SK-N-SH (cell line): ENCODE results near the gene ORC6. TPM values are rescaled to one million over a fixed set of nuclear protein-coding genes. Genes with fewer than 3 reads are reported as not detected.

ENCODE experiments used
- CTCF ChIA-PET: fragments of 300-600, 350-600 bp; formaldehyde crosslinking; extraction: SDS; loops from one replicate; lab custom pipeline; 2021; lab: Yijun Ruan, JAX
- POLR2A ChIA-PET: fragments of 350-600 bp; sonication (Branson Sonifier 250); formaldehyde crosslinking; extraction: SDS; loops from one replicate; lab custom pipeline; 2020; ENCODE audit warnings: antibody characterized with exemption, inconsistent platforms; lab: Yijun Ruan, JAX
- DNase-seq: peaks from one replicate; pipeline ENCODE4 v3.0.0; 2012
- H2AFZ ChIP-seq: fragments of 200-600 bp; sonication (generic); 2 replicates; pipeline ENCODE4 v1.8.1; 2016; ENCODE audit warnings: antibody characterized with exemption, mild to moderate bottlenecking, low read depth
- H3F3A ChIP-seq: fragments of 200-600 bp; sonication (generic); replicated peaks from 2 replicates; pipeline ENCODE3; 2016; ENCODE audit warnings: antibody characterized with exemption, mild to moderate bottlenecking; ENCODE audit not compliant: insufficient read depth
- H3K27ac ChIP-seq, 2 experiments: fragments of 200-500 bp in 1 of 2; fragments of 200-600 bp in 1 of 2; sonication (Bioruptor generic) in 1 of 2; sonication (generic), shearing (Covaris generic) in 1 of 2; 2 replicates each; pipeline versions ENCODE4 v1.5.1 to v1.6.1; 2014 to 2016; ENCODE audit warnings: low read depth in 2 of 2, inconsistent platforms in 1 of 2, low read length in 1 of 2, mild to moderate bottlenecking in 1 of 2, mixed read lengths in 1 of 2
- H3K27me3 ChIP-seq: fragments of 200-600 bp; sonication (generic), shearing (Covaris generic); 2 replicates; pipeline ENCODE4 v1.6.1; 2016; ENCODE audit warnings: mixed run types; ENCODE audit not compliant: insufficient read depth
- H3K36me3 ChIP-seq, 2 experiments: fragments of 200-500 bp in 1 of 2; fragments of 200-600 bp in 1 of 2; sonication (Bioruptor generic) in 1 of 2; sonication (generic) in 1 of 2; replicated peaks in 1 of 2; 2 replicates each; pipeline versions ENCODE3 to v1.5.1; 2014 to 2016; ENCODE audit warnings: low read length in 1 of 2, mild to moderate bottlenecking in 1 of 2; ENCODE audit not compliant: insufficient read depth in 2 of 2, control insufficient read depth in 1 of 2
- H3K4me1 ChIP-seq, 2 experiments: fragments of 200-500 bp in 1 of 2; fragments of 200-600 bp in 1 of 2; sonication (Bioruptor generic) in 1 of 2; sonication (generic), shearing (Covaris generic) in 1 of 2; 2 replicates each; pipeline versions ENCODE4 v1.5.1 to v1.6.1; 2014 to 2016; ENCODE audit warnings: low read depth in 1 of 2, low read length in 1 of 2, mixed run types in 1 of 2; ENCODE audit not compliant: insufficient read depth in 2 of 2, control insufficient read depth in 1 of 2
- H3K4me2 ChIP-seq: fragments of 200-600 bp; sonication (generic), shearing (Covaris generic); 2 replicates; pipeline ENCODE4 v1.6.1; 2017; ENCODE audit warnings: mixed run types
- H3K4me3 ChIP-seq, 2 experiments: fragments of 200-500 bp in 1 of 2; fragments of 200-600 bp in 1 of 2; sonication (Bioruptor generic) in 1 of 2; sonication (generic), shearing (Covaris generic) in 1 of 2; 2 replicates each; pipeline versions ENCODE4 v1.5.1 to v1.8.1; 2014 to 2016; ENCODE audit warnings: low read depth in 2 of 2, inconsistent platforms in 1 of 2, low read length in 1 of 2, mild to moderate bottlenecking in 1 of 2, mixed read lengths in 1 of 2, moderate library complexity in 1 of 2
- H3K79me2 ChIP-seq: fragments of 200-600 bp; sonication (generic); 2 replicates; pipeline ENCODE4 v1.8.1; 2017; ENCODE audit warnings: mild to moderate bottlenecking; ENCODE audit not compliant: insufficient read depth
- H3K9ac ChIP-seq: fragments of 200-600 bp; sonication (generic); 2 replicates; pipeline ENCODE4 v1.6.1; 2017; ENCODE audit warnings: mixed run types
- H3K9me2 ChIP-seq: fragments of 200-600 bp; sonication (generic); 2 replicates; pipeline ENCODE4 v1.6.1; 2017; ENCODE audit warnings: mixed run types
- H3K9me3 ChIP-seq: fragments of 200-600 bp; sonication (generic); 2 replicates; pipeline ENCODE4 v1.6.1; 2017; ENCODE audit warnings: mixed run types, mild to moderate bottlenecking, moderate library complexity
- H4K20me1 ChIP-seq: fragments of 200-600 bp; sonication (generic); 2 replicates; pipeline ENCODE4 v1.6.1; 2017; ENCODE audit warnings: mild to moderate bottlenecking, mixed run types; ENCODE audit not compliant: insufficient read depth
- CTCF ChIP-seq: fragments of 200-600 bp; sonication (generic); IDR thresholded peaks from 2 replicates; pipeline ENCODE4 v1.6.1; 2017; ENCODE audit warnings: antibody characterized with exemption, mild to moderate bottlenecking, moderate library complexity
- ELF1 ChIP-seq: IDR thresholded peaks from 2 replicates; pipeline ENCODE4 v1.4.0; 2012
- EP300 ChIP-seq, 2 experiments: IDR thresholded peaks; 2 replicates each; pipeline versions ENCODE4 v1.4.0 to v1.6.1; 2012; ENCODE audit warnings: borderline replicate concordance in 1 of 2, low read depth in 1 of 2, low read length in 1 of 2
- FOXJ3 ChIP-seq: sonication (generic); formaldehyde crosslinking; IDR thresholded peaks from 2 replicates; pipeline ENCODE4 v1.5.1; 2020; ENCODE audit warnings: mild to moderate bottlenecking, missing genetic modification reagents
- GATA2 ChIP-seq: sonication (generic); formaldehyde crosslinking; IDR thresholded peaks from 2 replicates; pipeline ENCODE4 v1.5.0; 2020; ENCODE audit warnings: mild to moderate bottlenecking, missing genetic modification reagents
- IRF3 ChIP-seq: fragments of 150-350 bp; IDR thresholded peaks from 2 replicates; pipeline ENCODE4 v1.6.1; 2016; ENCODE audit warnings: mild to moderate bottlenecking, low read depth, low read length
- MAX ChIP-seq: IDR thresholded peaks from 2 replicates; pipeline ENCODE4 v1.4.0; 2012; ENCODE audit warnings: low read depth
- MEF2A ChIP-seq: IDR thresholded peaks from 2 replicates; pipeline ENCODE4 v1.4.0; 2012; ENCODE audit warnings: low read depth, borderline replicate concordance
- NFIC ChIP-seq: IDR thresholded peaks from 2 replicates; pipeline ENCODE4 v1.4.0; 2012; ENCODE audit warnings: borderline replicate concordance
- NRF1 ChIP-seq: IDR thresholded peaks from 2 replicates; pipeline ENCODE4 v1.6.1; 2012; ENCODE audit warnings: low read depth, mild to moderate bottlenecking, low read length
- REST ChIP-seq: IDR thresholded peaks from 2 replicates; pipeline ENCODE4 v1.6.1; 2012; ENCODE audit warnings: mild to moderate bottlenecking, low read depth, low read length, moderate library complexity
- RFX5 ChIP-seq: IDR thresholded peaks from 2 replicates; pipeline ENCODE4 v1.6.1; 2012; ENCODE audit warnings: mild to moderate bottlenecking, improper control_type of control experiment, low read length
- SIN3A ChIP-seq: IDR thresholded peaks from 2 replicates; pipeline ENCODE4 v1.6.1; 2012; ENCODE audit warnings: low read depth, mild to moderate bottlenecking, low read length, moderate library complexity, borderline replicate concordance
- TCF12 ChIP-seq: IDR thresholded peaks from 2 replicates; pipeline ENCODE4 v1.4.0; 2012
- TEAD4 ChIP-seq: IDR thresholded peaks from 2 replicates; pipeline ENCODE4 v1.4.0; 2012; ENCODE audit warnings: mild to moderate bottlenecking, borderline replicate concordance; ENCODE audit not compliant: insufficient read depth
- YY1 ChIP-seq: IDR thresholded peaks from 2 replicates; pipeline ENCODE4 v1.4.0; 2012; ENCODE audit warnings: low read depth, mild to moderate bottlenecking
- WGBS: methylation state at CpG from one replicate; pipeline ENCODE4 v1.1.6; 2017; ENCODE audit warnings: low lambda C conversion rate; 5-methylcytosine and 5-hydroxymethylcytosine counted together
- polyA plus RNA-seq, 3 experiments: library from polyadenylated mRNA; depleted of rRNA; stranded (reverse); fragments of >200 nt; gene quantifications; 2 replicates each; pipeline ENCODE4 v1.2.3, GENCODE V29; 2012

Gene ORC6
- polyA plus RNA-seq, 1 of the 3 experiments (the other 2 are of a cell fraction), result 17.4 TPM

GRCh38 chr16:46687486-46687885, 2.0 kb upstream of the ORC6 start:
- no peaks in the 10 kb centered on the region for H3K36me3 ChIP-seq
- peaks cover 13% of the 10 kb centered on the region for H3F3A ChIP-seq
- TF ChIP-seq NRF1, result no peak
- no peak for TF ChIP-seq CTCF
- TF ChIP-seq TEAD4, result no peak
- TF ChIP-seq IRF3, result no peak
- TF ChIP-seq ELF1, result no peak
- no peak for TF ChIP-seq YY1
- TF ChIP-seq FOXJ3, result no peak
- no peak for TF ChIP-seq MEF2A
- TF ChIP-seq SIN3A, result no peak
- TF ChIP-seq EP300 (IDR thresholded peaks at IDR 0.05; ENCODE audit: borderline replicate concordance in 1 of 2, low read depth in 1 of 2, low read length in 1 of 2), result no peak
- TF ChIP-seq REST, result no peak
- TF ChIP-seq RFX5, result no peak
- TF ChIP-seq GATA2, result no peak
- TF ChIP-seq TCF12, result no peak
- TF ChIP-seq NFIC, result no peak
- TF ChIP-seq MAX, result no peak
- DNase-seq, result no peak
- no peak overlapping the region for H2AFZ ChIP-seq
- H3K4me1 ChIP-seq, result peaks cover 18% of the 10 kb centered on the region in 2 experiments
- no peaks in the 10 kb centered on the region for H3K27me3 ChIP-seq
- no peak overlapping the region for H3K27ac ChIP-seq
- POLR2A ChIA-PET, result interaction anchor here (0.6 kb wide), 1 partner anchor 106 kb away, joined by 3 read pairs; no protein-coding TSS in a partner anchor
- H4K20me1 ChIP-seq, result peaks cover 68% of the 10 kb centered on the region
- H3K9me3 ChIP-seq, result no peaks in the 10 kb centered on the region
- CTCF ChIA-PET, result interaction anchor here (1.6 kb wide), 2 partner anchors 12 to 14 kb away, joined by 4 to 8 read pairs; no protein-coding TSS in a partner anchor
- H3K4me3 ChIP-seq, result peak overlapping the region; percentile 69 to 83; a peak in 3 of 4 replicates
- H3K9me2 ChIP-seq, result no peaks in the 10 kb centered on the region
- peak overlapping the region; percentile 90; the same call in 1 of the 2 replicates for H3K9ac ChIP-seq
- H3K4me2 ChIP-seq, result peak overlapping the region; percentile 96
- peaks cover 91% of the 10 kb centered on the region for H3K79me2 ChIP-seq
- 85% methylated on average over 9 of the region's 9 CpGs for whole genome bisulfite sequencing
